PC-3 (cell line): ENCODE data around the gene DLG1.

ENCODE experiments used
- EZH2 ChIP-seq: fragments of 300-600 bp; sonication (generic); IDR thresholded peaks from one replicate; pipeline ENCODE4 v1.6.1; 2017; ENCODE audit warnings: antibody characterized with exemption, mild to moderate bottlenecking, low read length; ENCODE audit not compliant: unreplicated experiment
- TF ChIP-seq, protein P1 (sequence below): fragments of 300-600 bp; sonication (generic); conservative IDR thresholded peaks from 2 replicates; pipeline ENCODE4 v1.5.1; 2017; ENCODE audit warnings: antibody characterized with exemption, low read depth, mild to moderate bottlenecking, low read length

DNA sequence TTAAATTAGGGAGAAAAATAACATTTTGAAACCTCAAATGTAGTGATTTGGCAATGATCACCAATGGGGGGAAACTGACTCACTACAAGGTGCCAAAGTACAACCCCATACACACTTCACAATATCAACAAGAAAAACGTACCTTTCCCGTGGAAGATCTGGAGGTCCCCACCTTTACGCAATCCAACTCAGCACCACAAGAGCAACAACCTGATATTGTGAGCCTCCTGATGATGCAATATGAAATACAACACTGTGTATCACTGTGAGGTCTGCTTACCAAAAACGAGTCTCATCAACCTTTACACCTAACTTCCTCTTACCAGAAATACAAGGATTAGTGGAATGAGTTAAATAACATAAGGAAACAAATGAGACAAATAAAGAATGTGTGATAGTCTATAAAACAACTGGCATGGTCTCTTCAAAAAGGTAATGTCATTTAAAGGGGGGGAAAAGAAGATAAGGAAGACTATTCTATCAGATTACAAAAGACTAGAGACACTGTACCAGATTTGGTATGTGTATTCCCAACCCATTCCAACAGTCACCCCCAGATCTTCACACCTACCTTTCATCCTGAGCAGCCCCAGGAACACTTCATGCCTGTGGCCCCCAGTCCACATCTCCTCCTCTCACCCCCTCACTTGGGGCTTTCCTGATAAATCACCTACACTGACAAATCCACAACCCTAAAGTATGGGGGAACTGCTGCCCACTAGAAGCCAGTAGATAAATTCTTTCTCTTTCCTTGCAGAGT, 27.7 kb downstream of the DLG1 start:
- TF ChIP-seq, protein P1, sequence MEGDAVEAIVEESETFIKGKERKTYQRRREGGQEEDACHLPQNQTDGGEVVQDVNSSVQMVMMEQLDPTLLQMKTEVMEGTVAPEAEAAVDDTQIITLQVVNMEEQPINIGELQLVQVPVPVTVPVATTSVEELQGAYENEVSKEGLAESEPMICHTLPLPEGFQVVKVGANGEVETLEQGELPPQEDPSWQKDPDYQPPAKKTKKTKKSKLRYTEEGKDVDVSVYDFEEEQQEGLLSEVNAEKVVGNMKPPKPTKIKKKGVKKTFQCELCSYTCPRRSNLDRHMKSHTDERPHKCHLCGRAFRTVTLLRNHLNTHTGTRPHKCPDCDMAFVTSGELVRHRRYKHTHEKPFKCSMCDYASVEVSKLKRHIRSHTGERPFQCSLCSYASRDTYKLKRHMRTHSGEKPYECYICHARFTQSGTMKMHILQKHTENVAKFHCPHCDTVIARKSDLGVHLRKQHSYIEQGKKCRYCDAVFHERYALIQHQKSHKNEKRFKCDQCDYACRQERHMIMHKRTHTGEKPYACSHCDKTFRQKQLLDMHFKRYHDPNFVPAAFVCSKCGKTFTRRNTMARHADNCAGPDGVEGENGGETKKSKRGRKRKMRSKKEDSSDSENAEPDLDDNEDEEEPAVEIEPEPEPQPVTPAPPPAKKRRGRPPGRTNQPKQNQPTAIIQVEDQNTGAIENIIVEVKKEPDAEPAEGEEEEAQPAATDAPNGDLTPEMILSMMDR = no peak
- no peak for TF ChIP-seq EZH2
